ENCODE data around the gene GMDS.

- TF ChIP-seq EZH2 (IDR thresholded peaks at IDR 0.05; ENCODE audit: insufficient read depth, poor library complexity, severe bottlenecking) = no peak
- no peak for TF ChIP-seq EZH2phosphoT487 (IDR thresholded peaks at IDR 0.05; ENCODE audit: insufficient read depth, low read depth)
Observed at GRCh38 chr6:2245103-2245876, at the start of gene GMDS.
